ENCODE results near the gene RIN3. TPM values are rescaled to one million over a fixed set of nuclear protein-coding genes. Genes with fewer than 3 reads are reported as not detected.

RIN3 gene
- total and polyA plus RNA-seq, 10 of the 15 experiments (the other 5 are each of a cell fraction or from before 2014, with no cell fraction given) = 0.91 to 23.3 (median 6.3) TPM

GRCh38 chr14:92680781-92681650, 167.4 kb downstream of the RIN3 start (continued):
- TF ChIP-seq SKIL (IDR thresholded peaks at IDR 0.05; ENCODE audit: low read depth, poor library complexity, severe bottlenecking) (no peak), CUX1 (IDR thresholded peaks at IDR 0.05; ENCODE audit: insufficient replicate concordance, low read depth, low read length) (no peak), STAT1 (conservative IDR thresholded peaks at IDR 0.05) (0 out of 2 replicates have a peak, but pooled peaks have one; percentile 66), CREB1 (IDR thresholded peaks at IDR 0.05; ENCODE audit: low read depth) (no peak), SMAD5 (IDR thresholded peaks at IDR 0.05; ENCODE audit: low read depth) (no peak), ZNF592 (IDR thresholded peaks at IDR 0.05) (no peak), ETV6 (conservative IDR thresholded peaks at IDR 0.05 in 1 of 2, IDR thresholded peaks at IDR 0.05 in 1 of 2; ENCODE audit: borderline replicate concordance in 1 of 2, low read depth in 1 of 2) (no peak)
- TF ChIP-seq, protein P1, sequence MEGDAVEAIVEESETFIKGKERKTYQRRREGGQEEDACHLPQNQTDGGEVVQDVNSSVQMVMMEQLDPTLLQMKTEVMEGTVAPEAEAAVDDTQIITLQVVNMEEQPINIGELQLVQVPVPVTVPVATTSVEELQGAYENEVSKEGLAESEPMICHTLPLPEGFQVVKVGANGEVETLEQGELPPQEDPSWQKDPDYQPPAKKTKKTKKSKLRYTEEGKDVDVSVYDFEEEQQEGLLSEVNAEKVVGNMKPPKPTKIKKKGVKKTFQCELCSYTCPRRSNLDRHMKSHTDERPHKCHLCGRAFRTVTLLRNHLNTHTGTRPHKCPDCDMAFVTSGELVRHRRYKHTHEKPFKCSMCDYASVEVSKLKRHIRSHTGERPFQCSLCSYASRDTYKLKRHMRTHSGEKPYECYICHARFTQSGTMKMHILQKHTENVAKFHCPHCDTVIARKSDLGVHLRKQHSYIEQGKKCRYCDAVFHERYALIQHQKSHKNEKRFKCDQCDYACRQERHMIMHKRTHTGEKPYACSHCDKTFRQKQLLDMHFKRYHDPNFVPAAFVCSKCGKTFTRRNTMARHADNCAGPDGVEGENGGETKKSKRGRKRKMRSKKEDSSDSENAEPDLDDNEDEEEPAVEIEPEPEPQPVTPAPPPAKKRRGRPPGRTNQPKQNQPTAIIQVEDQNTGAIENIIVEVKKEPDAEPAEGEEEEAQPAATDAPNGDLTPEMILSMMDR (IDR thresholded peaks at IDR 0.05 in 2 of 3, conservative IDR thresholded peaks at IDR 0.05 in 1 of 3; ENCODE audit: control insufficient read depth in 2 of 3, extremely low read depth in 1 of 3, insufficient read depth in 1 of 3, low read depth in 3 of 3, low read length in 3 of 3) = peak; percentile 84 to 91 (median 90)
- TF ChIP-seq, protein P2, sequence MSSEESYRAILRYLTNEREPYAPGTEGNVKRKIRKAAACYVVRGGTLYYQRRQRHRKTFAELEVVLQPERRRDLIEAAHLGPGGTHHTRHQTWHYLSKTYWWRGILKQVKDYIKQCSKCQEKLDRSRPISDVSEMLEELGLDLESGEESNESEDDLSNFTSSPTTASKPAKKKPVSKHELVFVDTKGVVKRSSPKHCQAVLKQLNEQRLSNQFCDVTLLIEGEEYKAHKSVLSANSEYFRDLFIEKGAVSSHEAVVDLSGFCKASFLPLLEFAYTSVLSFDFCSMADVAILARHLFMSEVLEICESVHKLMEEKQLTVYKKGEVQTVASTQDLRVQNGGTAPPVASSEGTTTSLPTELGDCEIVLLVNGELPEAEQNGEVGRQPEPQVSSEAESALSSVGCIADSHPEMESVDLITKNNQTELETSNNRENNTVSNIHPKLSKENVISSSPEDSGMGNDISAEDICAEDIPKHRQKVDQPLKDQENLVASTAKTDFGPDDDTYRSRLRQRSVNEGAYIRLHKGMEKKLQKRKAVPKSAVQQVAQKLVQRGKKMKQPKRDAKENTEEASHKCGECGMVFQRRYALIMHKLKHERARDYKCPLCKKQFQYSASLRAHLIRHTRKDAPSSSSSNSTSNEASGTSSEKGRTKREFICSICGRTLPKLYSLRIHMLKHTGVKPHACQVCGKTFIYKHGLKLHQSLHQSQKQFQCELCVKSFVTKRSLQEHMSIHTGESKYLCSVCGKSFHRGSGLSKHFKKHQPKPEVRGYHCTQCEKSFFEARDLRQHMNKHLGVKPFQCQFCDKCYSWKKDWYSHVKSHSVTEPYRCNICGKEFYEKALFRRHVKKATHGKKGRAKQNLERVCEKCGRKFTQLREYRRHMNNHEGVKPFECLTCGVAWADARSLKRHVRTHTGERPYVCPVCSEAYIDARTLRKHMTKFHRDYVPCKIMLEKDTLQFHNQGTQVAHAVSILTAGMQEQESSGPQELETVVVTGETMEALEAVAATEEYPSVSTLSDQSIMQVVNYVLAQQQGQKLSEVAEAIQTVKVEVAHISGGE (CRISPR knock-in tag; IDR thresholded peaks at IDR 0.05) = no peak
